Erythroblast (primary cell): ENCODE results near the gene PHF1.
"Not testable (repeated sequence)": the region's sequence is repeated elsewhere in the genome, so short reads cannot be mapped to it uniquely, and the experiment has no call there.

Source experiments
- DNase-seq, 2 experiments: peaks; one replicate each; lab custom pipeline; 2025; lab: John Stamatoyannopoulos, UW
- GATA1 ChIP-seq: IDR thresholded peaks from 2 replicates; pipeline ENCODE4 v1.6.1; 2011; ENCODE audit warnings: low read depth, mild to moderate bottlenecking, control low read depth, low read length, moderate library complexity
- POLR2A ChIP-seq: IDR thresholded peaks from 2 replicates; pipeline ENCODE4 v1.6.1; 2011; ENCODE audit warnings: mild to moderate bottlenecking, low read length

Gene PHF1

GRCh38 chr6:33410711-33411631, at the start of gene PHF1:
TSS of gene PHF1 (plus strand) at chr6:33411014. CDS start at chr6:33412264, 1,250 bp downstream.
- TF ChIP-seq GATA1 (no peak), POLR2A (no peak)
- peak; percentile 91 to 93 for DNase-seq

GRCh38 chr6:33363486-33363885, 47.3 kb upstream of the PHF1 start:
- not testable (repeated sequence) for DNase-seq

- DNase-seq = not testable (repeated sequence)
Measured at GRCh38 chr6:33364475-33365205, 46.2 kb upstream of the PHF1 start.

GRCh38 chr6:33365206-33365971, 45.4 kb upstream of the PHF1 start:
- not testable (repeated sequence) for DNase-seq

- no peak for DNase-seq
- TF ChIP-seq GATA1 (no peak), POLR2A (no peak)
Measured at GRCh38 chr6:33367009-33367714, 43.7 kb upstream of the PHF1 start.

GRCh38 chr6:33367715-33368025, 43.1 kb upstream of the PHF1 start:
- not testable (repeated sequence) for DNase-seq

GRCh38 chr6:33371901-33372300, 38.9 kb upstream of the PHF1 start:
- DNase-seq = not testable (repeated sequence)

- DNase-seq = no peak
- TF ChIP-seq POLR2A = no peak
- no peak for TF ChIP-seq GATA1
Measured at GRCh38 chr6:33372526-33373123, 38.2 kb upstream of the PHF1 start.

- no peak for TF ChIP-seq GATA1
- DNase-seq = no peak
Measured at GRCh38 chr6:33373960-33374910, 36.6 kb upstream of the PHF1 start.

GRCh38 chr6:33375143-33375671, 35.6 kb upstream of the PHF1 start:
- no peak for TF ChIP-seq POLR2A
- TF ChIP-seq GATA1 = no peak
- DNase-seq = peak in 1 of 2 experiments; percentile 52

- TF ChIP-seq POLR2A (no peak), GATA1 (no peak)
- DNase-seq = no peak
Measured at GRCh38 chr6:33377171-33377570, 33.6 kb upstream of the PHF1 start.

GRCh38 chr6:33379184-33379583, 31.6 kb upstream of the PHF1 start:
- DNase-seq = not testable (repeated sequence)

GRCh38 chr6:33380272-33380981, 30.4 kb upstream of the PHF1 start:
- TF ChIP-seq GATA1 (no peak), POLR2A (no peak)
- DNase-seq = peak; percentile 34 to 61
